GM21360 (cell line): ENCODE measurements around the gene GPR162.
"Not testable (repeated sequence)": the region's sequence is repeated elsewhere in the genome, so short reads cannot be mapped to it uniquely, and the experiment has no call there.

Experiments used
- ATAC-seq: cut with Tn5 transposase; IDR thresholded peaks from one replicate; pipeline ENCODE4 v1.9.1; 2021; ENCODE audit warnings: mild to moderate bottlenecking, moderate library complexity; ENCODE audit not compliant: unreplicated experiment

GPR162 gene

GRCh38 chr12:6852651-6853354 is 31.2 kb downstream of the GPR162 start:
- no peak for ATAC-seq

GRCh38 chr12:6853626-6854025 is 32.0 kb downstream of the GPR162 start:
- no peak for ATAC-seq

GRCh38 chr12:6854036-6854435 is 32.4 kb downstream of the GPR162 start:
- no peak for ATAC-seq

GRCh38 chr12:6855322-6855721 is 33.7 kb downstream of the GPR162 start:
- ATAC-seq: no peak

- no peak for ATAC-seq
These were observed 37.2 kb downstream of the GPR162 start for GRCh38 chr12:6858799-6859198.

- no peak for ATAC-seq
These were observed 38.5 kb downstream of the GPR162 start for GRCh38 chr12:6860116-6860515.

- ATAC-seq: no peak
These were observed 39.3 kb downstream of the GPR162 start for GRCh38 chr12:6860942-6861341.

GRCh38 chr12:6861391-6861790 is 39.8 kb downstream of the GPR162 start:
- ATAC-seq: no peak

- no peak for ATAC-seq
These were observed 41.4 kb downstream of the GPR162 start for GRCh38 chr12:6863033-6863432.

- no peak for ATAC-seq
These were observed 42.1 kb downstream of the GPR162 start for GRCh38 chr12:6863586-6864321.

- not testable (repeated sequence) for ATAC-seq
These were observed 43.7 kb downstream of the GPR162 start for GRCh38 chr12:6865307-6865706.

- no peak for ATAC-seq
These were observed 44.7 kb downstream of the GPR162 start for GRCh38 chr12:6866163-6866919.

- ATAC-seq: no peak
These were observed 45.3 kb downstream of the GPR162 start for GRCh38 chr12:6866920-6867412.

- peak; percentile 39 for ATAC-seq
These were observed 46.0 kb downstream of the GPR162 start, which contains the start of gene TPI1 for GRCh38 chr12:6867413-6868210. TSS of gene TPI1 (plus strand) at chr12:6867531. CDS start at chr12:6867567, 36 bp downstream.

GRCh38 chr12:6868211-6869048 is 46.8 kb downstream of the GPR162 start:
- no peak for ATAC-seq

GRCh38 chr12:6869049-6870021 is 47.7 kb downstream of the GPR162 start:
- no peak for ATAC-seq

GRCh38 chr12:6870304-6870703 is 48.7 kb downstream of the GPR162 start:
- not testable (repeated sequence) for ATAC-seq
